MV-4-11 (cell line): Measurements from ENCODE around the gene LMX1B.

ENCODE experiments used
- DNase-seq: peaks from one replicate; lab custom pipeline; 2025; lab: John Stamatoyannopoulos, UW

The LMX1B gene

GRCh38 chr9:126676685-126677143 lies 63.0 kb downstream of the LMX1B start:
- no peak for DNase-seq

DNA sequence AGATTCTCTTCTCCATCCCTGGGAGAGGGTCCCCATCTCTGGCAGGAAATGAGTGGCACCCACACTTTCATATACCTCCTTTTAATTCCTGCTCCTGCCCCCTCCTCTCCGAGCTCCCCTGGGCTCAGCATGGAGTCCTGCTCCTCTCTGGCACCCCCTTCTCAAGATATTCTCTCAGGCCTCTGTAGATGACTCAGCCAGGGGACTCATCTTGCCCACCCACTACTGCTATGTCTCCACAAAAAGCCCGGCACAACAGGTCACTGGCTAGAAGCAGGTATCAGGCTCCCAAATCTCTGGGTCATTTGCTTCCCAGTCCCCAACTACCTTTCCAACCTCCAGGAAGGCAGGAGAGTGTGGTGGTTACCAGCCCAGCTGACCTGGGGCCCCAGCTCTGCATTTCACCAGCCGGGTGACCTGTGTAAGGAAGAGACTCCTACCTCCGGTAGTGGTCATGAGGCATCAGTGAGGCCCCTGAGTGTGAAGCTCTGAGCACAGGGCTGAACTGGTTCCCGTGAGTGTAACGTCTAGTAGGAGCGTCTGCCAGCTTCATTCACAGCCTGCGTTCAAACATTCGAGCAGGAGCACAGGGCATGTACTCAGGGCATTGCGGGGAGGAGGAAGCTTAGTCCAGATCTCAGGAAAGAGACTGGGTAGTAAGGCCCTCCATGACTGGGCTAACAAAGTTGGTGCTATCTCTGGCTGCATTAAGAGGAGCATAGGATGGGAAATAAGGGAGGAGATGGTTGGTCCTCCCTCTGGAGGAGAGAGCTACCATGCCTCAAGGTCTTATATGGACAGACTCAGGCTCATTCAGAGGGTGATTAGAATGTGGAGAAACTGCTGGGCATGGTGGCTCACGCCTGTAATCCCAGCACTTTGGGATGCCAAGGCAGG lies 63.7 kb downstream of the LMX1B start:
- no peak for DNase-seq

- no peak for DNase-seq
Observed at GRCh38 chr9:126678989-126679388, 65.3 kb downstream of the LMX1B start.

DNA sequence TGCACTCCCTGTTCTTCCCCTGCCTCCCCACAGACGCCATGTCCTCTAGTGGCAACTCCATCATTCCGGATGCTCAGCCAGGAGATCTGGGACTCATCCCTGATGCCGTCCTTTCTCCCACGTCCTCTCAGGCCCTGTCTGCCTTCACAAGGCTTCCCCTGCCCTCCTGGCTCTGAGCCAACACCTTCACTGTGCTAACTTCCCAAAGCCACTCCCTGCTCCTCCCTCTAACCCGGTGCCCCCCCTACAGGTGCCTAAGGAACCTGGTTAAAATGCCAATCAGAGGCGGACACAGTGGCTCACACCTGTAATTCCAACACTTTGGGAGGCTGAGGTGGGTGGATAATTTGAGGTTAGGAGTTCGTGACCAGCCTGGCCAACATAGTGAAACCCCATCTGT lies 67.6 kb downstream of the LMX1B start:
- DNase-seq = no peak

DNA sequence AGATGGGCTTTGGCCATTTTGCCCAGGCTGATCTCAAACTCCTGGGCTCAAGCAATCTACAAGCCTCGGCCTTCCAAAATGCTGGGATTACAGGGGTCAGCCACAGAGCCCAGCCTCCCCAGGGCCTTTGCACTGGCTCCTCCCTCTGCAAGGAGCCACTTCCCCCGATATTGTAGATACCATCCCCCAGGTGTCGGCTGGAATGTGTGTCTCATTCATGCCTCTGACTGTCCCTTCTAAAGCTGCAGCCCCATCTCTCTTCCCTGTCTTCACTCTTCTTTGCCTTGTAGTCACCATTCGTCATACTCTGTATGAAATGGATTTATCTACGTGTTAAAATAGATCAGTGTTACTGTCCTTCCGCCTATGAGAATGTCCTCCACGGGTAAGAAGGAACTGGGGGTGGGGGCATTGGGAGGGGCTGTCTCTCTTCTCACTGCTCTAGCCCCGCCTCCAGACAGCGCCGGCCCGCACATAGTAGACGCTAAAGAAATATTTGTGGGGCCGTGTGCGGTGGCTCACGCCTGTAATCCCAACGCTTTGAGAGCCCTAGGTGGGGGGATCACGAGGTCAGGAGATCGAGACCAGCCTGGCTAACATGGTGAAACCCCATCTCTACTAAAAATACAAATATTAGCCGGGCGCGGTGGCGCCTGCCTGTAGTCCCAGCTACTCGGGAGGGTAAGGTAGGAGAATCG lies 68.5 kb downstream of the LMX1B start:
- no peak for DNase-seq

GRCh38 chr9:126682928-126683697 lies 69.4 kb downstream of the LMX1B start:
- no peak for DNase-seq

- DNase-seq = no peak
Observed at GRCh38 chr9:126683698-126684044, 69.9 kb downstream of the LMX1B start.

GRCh38 chr9:126684345-126684744 lies 70.6 kb downstream of the LMX1B start:
- DNase-seq = no peak

GRCh38 chr9:126684965-126685465 lies 71.3 kb downstream of the LMX1B start:
- DNase-seq = no peak

- no peak for DNase-seq
Observed at GRCh38 chr9:126687930-126688461, 74.3 kb downstream of the LMX1B start.

DNA sequence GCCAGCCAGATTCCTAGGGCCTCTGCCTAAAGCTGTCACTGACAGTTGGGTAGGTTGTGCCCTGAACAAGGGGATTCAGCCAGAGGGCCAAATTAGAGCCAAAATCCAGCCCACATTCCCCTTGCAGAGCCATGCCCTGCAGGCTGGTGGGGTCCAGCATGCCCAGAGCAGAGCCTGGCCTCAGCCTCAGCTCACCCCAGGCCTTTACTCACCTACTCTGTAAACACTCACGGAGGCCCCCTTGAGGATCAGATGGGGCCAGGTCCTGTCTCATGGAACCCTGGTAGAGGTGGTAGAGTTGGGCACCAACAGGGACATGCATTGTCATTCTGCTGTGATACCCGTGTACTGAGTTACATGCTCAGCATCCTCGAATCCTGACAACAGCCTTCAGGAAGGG lies 74.9 kb downstream of the LMX1B start:
- no peak for DNase-seq

- DNase-seq = no peak
Observed at GRCh38 chr9:126689027-126689825, 75.5 kb downstream of the LMX1B start.

GRCh38 chr9:126690431-126691051 lies 76.8 kb downstream of the LMX1B start:
- no peak for DNase-seq

GRCh38 chr9:126692041-126692758 lies 78.5 kb downstream of the LMX1B start:
- DNase-seq = no peak

- no peak for DNase-seq
Observed at GRCh38 chr9:126692759-126693427, 79.2 kb downstream of the LMX1B start.

GRCh38 chr9:126693428-126693944 lies 79.8 kb downstream of the LMX1B start:
- no peak for DNase-seq

- no peak for DNase-seq
Observed at GRCh38 chr9:126694206-126695081, 80.7 kb downstream of the LMX1B start.

DNA sequence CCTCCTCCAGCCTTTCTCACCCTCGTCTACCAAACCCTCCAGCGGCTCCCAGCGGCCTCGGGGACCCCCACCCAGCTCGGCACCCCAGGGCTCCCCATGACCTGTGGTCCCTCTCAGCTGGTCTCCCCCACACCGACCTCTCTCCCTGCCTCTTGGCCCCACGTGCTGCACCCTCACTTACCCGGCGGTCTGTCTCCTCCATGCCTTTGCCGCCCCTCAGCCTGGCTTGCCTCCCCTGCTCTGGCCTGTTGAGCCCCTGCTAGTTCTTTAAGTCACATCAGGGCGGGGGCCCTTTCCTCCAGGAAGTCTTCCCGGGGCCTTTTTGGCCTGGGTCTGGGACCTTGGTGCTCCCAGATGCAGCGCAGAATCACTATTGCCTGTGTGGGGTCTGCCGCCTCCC lies 81.5 kb downstream of the LMX1B start:
- no peak for DNase-seq
